SK-N-SH (cell line): Measurements from ENCODE around the gene CAV3. TPM values are rescaled to one million over a fixed set of nuclear protein-coding genes. Genes with fewer than 3 reads are reported as not detected.

Source experiments
- CTCF ChIA-PET: fragments of 300-600, 350-600 bp; formaldehyde crosslinking; extraction: SDS; loops from one replicate; lab custom pipeline; 2021; lab: Yijun Ruan, JAX
- POLR2A ChIA-PET: fragments of 350-600 bp; sonication (Branson Sonifier 250); formaldehyde crosslinking; extraction: SDS; loops from one replicate; lab custom pipeline; 2020; ENCODE audit warnings: antibody characterized with exemption, inconsistent platforms; lab: Yijun Ruan, JAX
- DNase-seq: peaks from one replicate; pipeline ENCODE4 v3.0.0; 2012
- H2AFZ ChIP-seq: fragments of 200-600 bp; sonication (generic); 2 replicates; pipeline ENCODE4 v1.8.1; 2016; ENCODE audit warnings: antibody characterized with exemption, mild to moderate bottlenecking, low read depth
- H3F3A ChIP-seq: fragments of 200-600 bp; sonication (generic); replicated peaks from 2 replicates; pipeline ENCODE3; 2016; ENCODE audit warnings: antibody characterized with exemption, mild to moderate bottlenecking; ENCODE audit not compliant: insufficient read depth
- H3K27ac ChIP-seq, 2 experiments: fragments of 200-500 bp in 1 of 2; fragments of 200-600 bp in 1 of 2; sonication (Bioruptor generic) in 1 of 2; sonication (generic), shearing (Covaris generic) in 1 of 2; 2 replicates each; pipeline versions ENCODE4 v1.5.1 to v1.6.1; 2014 to 2016; ENCODE audit warnings: low read depth in 2 of 2, inconsistent platforms in 1 of 2, low read length in 1 of 2, mild to moderate bottlenecking in 1 of 2, mixed read lengths in 1 of 2
- H3K27me3 ChIP-seq: fragments of 200-600 bp; sonication (generic), shearing (Covaris generic); 2 replicates; pipeline ENCODE4 v1.6.1; 2016; ENCODE audit warnings: mixed run types; ENCODE audit not compliant: insufficient read depth
- H3K36me3 ChIP-seq, 2 experiments: fragments of 200-500 bp in 1 of 2; fragments of 200-600 bp in 1 of 2; sonication (Bioruptor generic) in 1 of 2; sonication (generic) in 1 of 2; replicated peaks in 1 of 2; 2 replicates each; pipeline versions ENCODE3 to v1.5.1; 2014 to 2016; ENCODE audit warnings: low read length in 1 of 2, mild to moderate bottlenecking in 1 of 2; ENCODE audit not compliant: insufficient read depth in 2 of 2, control insufficient read depth in 1 of 2
- H3K4me1 ChIP-seq, 2 experiments: fragments of 200-500 bp in 1 of 2; fragments of 200-600 bp in 1 of 2; sonication (Bioruptor generic) in 1 of 2; sonication (generic), shearing (Covaris generic) in 1 of 2; 2 replicates each; pipeline versions ENCODE4 v1.5.1 to v1.6.1; 2014 to 2016; ENCODE audit warnings: low read depth in 1 of 2, low read length in 1 of 2, mixed run types in 1 of 2; ENCODE audit not compliant: insufficient read depth in 2 of 2, control insufficient read depth in 1 of 2
- H3K4me2 ChIP-seq: fragments of 200-600 bp; sonication (generic), shearing (Covaris generic); 2 replicates; pipeline ENCODE4 v1.6.1; 2017; ENCODE audit warnings: mixed run types
- H3K4me3 ChIP-seq, 2 experiments: fragments of 200-500 bp in 1 of 2; fragments of 200-600 bp in 1 of 2; sonication (Bioruptor generic) in 1 of 2; sonication (generic), shearing (Covaris generic) in 1 of 2; 2 replicates each; pipeline versions ENCODE4 v1.5.1 to v1.8.1; 2014 to 2016; ENCODE audit warnings: low read depth in 2 of 2, inconsistent platforms in 1 of 2, low read length in 1 of 2, mild to moderate bottlenecking in 1 of 2, mixed read lengths in 1 of 2, moderate library complexity in 1 of 2
- H3K79me2 ChIP-seq: fragments of 200-600 bp; sonication (generic); 2 replicates; pipeline ENCODE4 v1.8.1; 2017; ENCODE audit warnings: mild to moderate bottlenecking; ENCODE audit not compliant: insufficient read depth
- H3K9ac ChIP-seq: fragments of 200-600 bp; sonication (generic); 2 replicates; pipeline ENCODE4 v1.6.1; 2017; ENCODE audit warnings: mixed run types
- H3K9me2 ChIP-seq: fragments of 200-600 bp; sonication (generic); 2 replicates; pipeline ENCODE4 v1.6.1; 2017; ENCODE audit warnings: mixed run types
- H3K9me3 ChIP-seq: fragments of 200-600 bp; sonication (generic); 2 replicates; pipeline ENCODE4 v1.6.1; 2017; ENCODE audit warnings: mixed run types, mild to moderate bottlenecking, moderate library complexity
- H4K20me1 ChIP-seq: fragments of 200-600 bp; sonication (generic); 2 replicates; pipeline ENCODE4 v1.6.1; 2017; ENCODE audit warnings: mild to moderate bottlenecking, mixed run types; ENCODE audit not compliant: insufficient read depth
- ELF1 ChIP-seq: IDR thresholded peaks from 2 replicates; pipeline ENCODE4 v1.4.0; 2012
- SIN3A ChIP-seq: IDR thresholded peaks from 2 replicates; pipeline ENCODE4 v1.6.1; 2012; ENCODE audit warnings: low read depth, mild to moderate bottlenecking, low read length, moderate library complexity, borderline replicate concordance
- TAF1 ChIP-seq: IDR thresholded peaks from 2 replicates; pipeline ENCODE4 v1.6.1; 2012; ENCODE audit warnings: low read depth, mild to moderate bottlenecking, low read length, moderate library complexity, borderline replicate concordance
- WGBS: methylation state at CpG from one replicate; pipeline ENCODE4 v1.1.6; 2017; ENCODE audit warnings: low lambda C conversion rate; 5-methylcytosine and 5-hydroxymethylcytosine counted together
- polyA plus RNA-seq, 3 experiments: library from polyadenylated mRNA; depleted of rRNA; stranded (reverse); fragments of >200 nt; gene quantifications; 2 replicates each; pipeline ENCODE4 v1.2.3, GENCODE V29; 2012
- TF ChIP-seq, protein P1 (sequence below): fragments of 200-600 bp; sonication (generic); IDR thresholded peaks from 2 replicates; pipeline ENCODE4 v1.6.1; 2017; ENCODE audit warnings: antibody characterized with exemption, mild to moderate bottlenecking, moderate library complexity
- TF ChIP-seq, protein P2 (sequence below): IDR thresholded peaks from 2 replicates; pipeline ENCODE4 v1.6.1; 2012; ENCODE audit warnings: mild to moderate bottlenecking, low read depth, low read length, moderate library complexity

CAV3 gene
- polyA plus RNA-seq, 1 of the 3 experiments (the other 2 are of a cell fraction), result not detected

DNA sequence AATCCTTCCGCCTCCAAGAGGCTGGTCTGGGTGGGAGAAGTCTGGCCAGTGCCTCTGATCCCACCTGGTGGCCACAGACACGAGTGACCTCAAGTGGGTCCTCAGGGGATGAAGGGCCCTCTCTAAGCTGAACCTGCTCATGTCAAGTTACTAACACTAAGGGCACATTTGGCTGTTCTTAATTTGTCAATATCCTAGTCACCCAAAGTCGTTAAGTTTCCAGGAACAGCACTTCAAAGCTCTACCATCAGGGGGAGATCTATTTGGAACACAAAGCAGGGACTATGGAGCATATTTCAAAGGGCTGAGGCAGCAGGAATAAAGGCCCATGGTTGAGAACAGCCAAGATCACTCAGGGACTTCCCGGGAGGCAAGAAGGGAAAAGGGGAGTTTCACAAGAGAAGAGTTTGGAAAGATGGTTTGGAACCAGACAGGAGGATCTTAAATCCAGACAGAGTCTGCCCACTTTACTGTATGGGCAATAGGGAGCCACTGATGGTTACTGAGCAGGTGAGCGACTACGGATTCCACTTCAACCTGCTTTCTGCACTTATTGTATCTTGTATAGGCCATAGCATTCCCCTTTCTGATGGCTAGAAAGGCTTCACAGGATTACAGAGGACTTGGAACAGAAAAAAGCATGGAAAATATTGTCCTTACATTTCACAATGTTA lies 22.1 kb downstream of the CAV3 start:
- H3K4me1 ChIP-seq, result no peaks in the 10 kb centered on the region
- no peaks in the 10 kb centered on the region for H4K20me1 ChIP-seq
- no peak overlapping the region for H2AFZ ChIP-seq
- H3K4me3 ChIP-seq, result no peak overlapping the region
- no peak for DNase-seq
- no peak overlapping the region for H3K27ac ChIP-seq
- no peaks in the 10 kb centered on the region for H3F3A ChIP-seq
- TF ChIP-seq, protein P1, sequence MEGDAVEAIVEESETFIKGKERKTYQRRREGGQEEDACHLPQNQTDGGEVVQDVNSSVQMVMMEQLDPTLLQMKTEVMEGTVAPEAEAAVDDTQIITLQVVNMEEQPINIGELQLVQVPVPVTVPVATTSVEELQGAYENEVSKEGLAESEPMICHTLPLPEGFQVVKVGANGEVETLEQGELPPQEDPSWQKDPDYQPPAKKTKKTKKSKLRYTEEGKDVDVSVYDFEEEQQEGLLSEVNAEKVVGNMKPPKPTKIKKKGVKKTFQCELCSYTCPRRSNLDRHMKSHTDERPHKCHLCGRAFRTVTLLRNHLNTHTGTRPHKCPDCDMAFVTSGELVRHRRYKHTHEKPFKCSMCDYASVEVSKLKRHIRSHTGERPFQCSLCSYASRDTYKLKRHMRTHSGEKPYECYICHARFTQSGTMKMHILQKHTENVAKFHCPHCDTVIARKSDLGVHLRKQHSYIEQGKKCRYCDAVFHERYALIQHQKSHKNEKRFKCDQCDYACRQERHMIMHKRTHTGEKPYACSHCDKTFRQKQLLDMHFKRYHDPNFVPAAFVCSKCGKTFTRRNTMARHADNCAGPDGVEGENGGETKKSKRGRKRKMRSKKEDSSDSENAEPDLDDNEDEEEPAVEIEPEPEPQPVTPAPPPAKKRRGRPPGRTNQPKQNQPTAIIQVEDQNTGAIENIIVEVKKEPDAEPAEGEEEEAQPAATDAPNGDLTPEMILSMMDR, result peak; percentile 32
- TF ChIP-seq TAF1 (no peak), SIN3A (no peak), ELF1 (no peak)
- H3K9ac ChIP-seq, result no peak overlapping the region
- ChIA-PET POLR2A (no interaction called here), CTCF (interaction anchor here (0.9 to 2.9 kb wide), 5 partner anchors 14 to 105 kb away, joined by 3 to 22 read pairs (median 3); partner anchors contain the start of gene OXTR)
- H3K36me3 ChIP-seq, result peaks cover 0 to 2% of the 10 kb centered on the region in 2 experiments
- no peak overlapping the region for H3K4me2 ChIP-seq
- H3K79me2 ChIP-seq, result no peaks in the 10 kb centered on the region
- 88% methylated on average over 5 of the region's 6 CpGs for WGBS
- H3K27me3 ChIP-seq, result no peaks in the 10 kb centered on the region
- no peaks in the 10 kb centered on the region for H3K9me3 ChIP-seq
- no peaks in the 10 kb centered on the region for H3K9me2 ChIP-seq

DNA sequence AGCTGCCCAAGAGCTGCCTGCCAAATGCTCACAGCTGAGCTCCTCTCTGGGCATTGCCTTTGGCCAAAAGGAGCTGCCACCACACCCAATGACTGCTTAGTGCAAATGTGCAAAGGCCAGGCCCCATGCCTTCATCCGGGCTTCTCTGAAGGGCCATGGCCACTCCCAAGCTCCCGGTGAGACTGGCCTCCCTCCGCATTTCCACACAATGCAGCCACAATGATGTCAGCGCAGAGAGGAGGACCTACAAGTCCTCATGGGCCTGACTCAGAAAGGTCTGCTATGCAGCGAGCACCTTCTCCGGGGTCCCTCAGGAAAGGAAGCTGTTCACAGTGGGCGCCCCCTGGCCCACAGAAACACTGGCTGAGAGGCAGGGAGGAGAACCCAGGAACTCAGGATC lies 23.1 kb downstream of the CAV3 start:
- no peaks in the 10 kb centered on the region for H4K20me1 ChIP-seq
- WGBS, result 82% methylated on average over 7 of the region's 7 CpGs
- no peak for DNase-seq
- no peaks in the 10 kb centered on the region for H3K79me2 ChIP-seq
- H3K9me2 ChIP-seq, result no peaks in the 10 kb centered on the region
- H3K4me3 ChIP-seq, result no peak overlapping the region
- H3K36me3 ChIP-seq, result no peaks in the 10 kb centered on the region
- H3F3A ChIP-seq, result no peaks in the 10 kb centered on the region
- H3K4me2 ChIP-seq, result no peak overlapping the region
- no peaks in the 10 kb centered on the region for H3K27me3 ChIP-seq
- POLR2A ChIA-PET, result no interaction called here
- H3K4me1 ChIP-seq, result no peaks in the 10 kb centered on the region
- no peak overlapping the region for H2AFZ ChIP-seq
- no peak overlapping the region for H3K9ac ChIP-seq
- H3K9me3 ChIP-seq, result no peaks in the 10 kb centered on the region
- CTCF ChIA-PET, result interaction anchor here (2.7 to 2.9 kb wide), 2 partner anchors 13 to 93 kb away, joined by 8 to 22 read pairs; partner anchors contain the start of gene OXTR
- TF ChIP-seq, protein P2, sequence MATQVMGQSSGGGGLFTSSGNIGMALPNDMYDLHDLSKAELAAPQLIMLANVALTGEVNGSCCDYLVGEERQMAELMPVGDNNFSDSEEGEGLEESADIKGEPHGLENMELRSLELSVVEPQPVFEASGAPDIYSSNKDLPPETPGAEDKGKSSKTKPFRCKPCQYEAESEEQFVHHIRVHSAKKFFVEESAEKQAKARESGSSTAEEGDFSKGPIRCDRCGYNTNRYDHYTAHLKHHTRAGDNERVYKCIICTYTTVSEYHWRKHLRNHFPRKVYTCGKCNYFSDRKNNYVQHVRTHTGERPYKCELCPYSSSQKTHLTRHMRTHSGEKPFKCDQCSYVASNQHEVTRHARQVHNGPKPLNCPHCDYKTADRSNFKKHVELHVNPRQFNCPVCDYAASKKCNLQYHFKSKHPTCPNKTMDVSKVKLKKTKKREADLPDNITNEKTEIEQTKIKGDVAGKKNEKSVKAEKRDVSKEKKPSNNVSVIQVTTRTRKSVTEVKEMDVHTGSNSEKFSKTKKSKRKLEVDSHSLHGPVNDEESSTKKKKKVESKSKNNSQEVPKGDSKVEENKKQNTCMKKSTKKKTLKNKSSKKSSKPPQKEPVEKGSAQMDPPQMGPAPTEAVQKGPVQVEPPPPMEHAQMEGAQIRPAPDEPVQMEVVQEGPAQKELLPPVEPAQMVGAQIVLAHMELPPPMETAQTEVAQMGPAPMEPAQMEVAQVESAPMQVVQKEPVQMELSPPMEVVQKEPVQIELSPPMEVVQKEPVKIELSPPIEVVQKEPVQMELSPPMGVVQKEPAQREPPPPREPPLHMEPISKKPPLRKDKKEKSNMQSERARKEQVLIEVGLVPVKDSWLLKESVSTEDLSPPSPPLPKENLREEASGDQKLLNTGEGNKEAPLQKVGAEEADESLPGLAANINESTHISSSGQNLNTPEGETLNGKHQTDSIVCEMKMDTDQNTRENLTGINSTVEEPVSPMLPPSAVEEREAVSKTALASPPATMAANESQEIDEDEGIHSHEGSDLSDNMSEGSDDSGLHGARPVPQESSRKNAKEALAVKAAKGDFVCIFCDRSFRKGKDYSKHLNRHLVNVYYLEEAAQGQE, result no peak
- TF ChIP-seq, all 33 proteins: peak for 0
- H3K27ac ChIP-seq, result no peak overlapping the region
